Ascending aorta (tissue), 2 donors: ENCODE data around the gene RIGI. TPM values are rescaled to one million over a fixed set of nuclear protein-coding genes. Genes with fewer than 3 reads are reported as not detected.
"Not testable (repeated sequence)": the region's sequence is repeated elsewhere in the genome, so short reads cannot be mapped to it uniquely, and the experiment has no call there.

Experiments used
- DNase-seq, 2 donors: peaks; one replicate each; pipeline ENCODE4 v3.0.0-alpha.2; 2019; ENCODE audit warnings: low spot score in 2 of 2
- H3K27ac ChIP-seq, 2 donors: fragments of 200-600 bp; sonication (generic); one replicate each; pipeline ENCODE4 v1.5.1; 2016 to 2017; ENCODE audit warnings: mild to moderate bottlenecking in 1 of 2
- H3K27me3 ChIP-seq: fragments of 200-600 bp; sonication (generic); one replicate; pipeline ENCODE4 v1.5.1; 2017
- H3K36me3 ChIP-seq, 2 donors: fragments of 200-600 bp; sonication (generic); one replicate each; pipeline ENCODE4 v1.5.1; 2016
- H3K4me1 ChIP-seq, 2 donors: fragments of 200-600 bp; sonication (generic); one replicate each; pipeline ENCODE4 v1.5.1; 2016 to 2017; ENCODE audit warnings: mild to moderate bottlenecking in 1 of 2
- H3K4me3 ChIP-seq, 2 donors: fragments of 200-600 bp; sonication (generic); one replicate each; pipeline ENCODE4 v1.5.1; 2016 to 2017; ENCODE audit warnings: mild to moderate bottlenecking in 1 of 2
- H3K9me3 ChIP-seq, 2 donors: fragments of 200-600 bp; sonication (generic); one replicate each; pipeline ENCODE4 v1.5.1; 2016
- intact Hi-C: fragments of 100-400 bp; cut with DNase I; formaldehyde crosslinking; loops from one replicate; pipeline ENCODE4 v1.15.1; 2023
- total RNA-seq: library from RNA; depleted of rRNA; stranded (reverse); fragments of >200 nt; gene quantifications from one replicate; pipeline ENCODE4 v1.1.0, GENCODE V29; 2016
- TF ChIP-seq, protein P1 (sequence below), 3 experiments: fragments of 200-600 bp in 2 of 3; fragments of 450-650 bp in 1 of 3; sonication (generic) in 2 of 3; IDR thresholded peaks; one replicate each; pipeline ENCODE4 v1.5.1; 2016 to 2019; ENCODE audit warnings: antibody characterized with exemption in 3 of 3, mild to moderate bottlenecking in 1 of 3, moderate library complexity in 1 of 3

RIGI gene
- total RNA-seq, 1 donor from 2014 or later, result 1.9 TPM

DNA sequence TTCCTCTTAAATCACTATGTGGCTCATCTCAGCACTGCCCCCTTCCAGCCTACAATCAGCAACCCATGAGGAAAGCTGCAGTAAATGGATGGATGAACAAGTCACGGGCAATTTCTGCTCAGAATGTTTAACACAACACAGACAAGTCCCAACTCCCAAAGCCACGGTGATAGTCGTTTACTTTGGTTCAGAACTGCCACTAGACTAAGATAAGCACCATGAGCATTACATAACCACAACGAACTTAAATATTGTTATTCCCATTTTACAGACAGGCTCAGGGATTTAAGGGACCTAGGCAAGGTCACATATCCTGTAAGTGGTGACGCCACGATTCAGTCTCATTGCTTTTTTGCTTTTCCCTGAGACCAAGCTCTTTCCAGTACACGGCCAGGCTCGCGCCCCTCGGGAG lies 24.2 kb upstream of the RIGI start:
- no peak for DNase-seq
- H3K27ac ChIP-seq, result peak overlapping the region; percentile 80 to 90
- no peaks in the 10 kb centered on the region for H3K9me3 ChIP-seq
- intact Hi-C loops, result loop anchor here (10.0 kb wide), 1 partner anchor 475 kb away; the partner anchor contains the start of gene DNAJA1
- H3K27me3 ChIP-seq, result no peaks in the 10 kb centered on the region
- H3K4me3 ChIP-seq, result peak overlapping the region; percentile 67 to 80
- H3K36me3 ChIP-seq, result peaks cover 0 to 5% of the 10 kb centered on the region in 2 donors
- TF ChIP-seq, protein P1, sequence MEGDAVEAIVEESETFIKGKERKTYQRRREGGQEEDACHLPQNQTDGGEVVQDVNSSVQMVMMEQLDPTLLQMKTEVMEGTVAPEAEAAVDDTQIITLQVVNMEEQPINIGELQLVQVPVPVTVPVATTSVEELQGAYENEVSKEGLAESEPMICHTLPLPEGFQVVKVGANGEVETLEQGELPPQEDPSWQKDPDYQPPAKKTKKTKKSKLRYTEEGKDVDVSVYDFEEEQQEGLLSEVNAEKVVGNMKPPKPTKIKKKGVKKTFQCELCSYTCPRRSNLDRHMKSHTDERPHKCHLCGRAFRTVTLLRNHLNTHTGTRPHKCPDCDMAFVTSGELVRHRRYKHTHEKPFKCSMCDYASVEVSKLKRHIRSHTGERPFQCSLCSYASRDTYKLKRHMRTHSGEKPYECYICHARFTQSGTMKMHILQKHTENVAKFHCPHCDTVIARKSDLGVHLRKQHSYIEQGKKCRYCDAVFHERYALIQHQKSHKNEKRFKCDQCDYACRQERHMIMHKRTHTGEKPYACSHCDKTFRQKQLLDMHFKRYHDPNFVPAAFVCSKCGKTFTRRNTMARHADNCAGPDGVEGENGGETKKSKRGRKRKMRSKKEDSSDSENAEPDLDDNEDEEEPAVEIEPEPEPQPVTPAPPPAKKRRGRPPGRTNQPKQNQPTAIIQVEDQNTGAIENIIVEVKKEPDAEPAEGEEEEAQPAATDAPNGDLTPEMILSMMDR (IDR thresholded peaks at IDR 0.05), result no peak
- H3K4me1 ChIP-seq, result peaks cover 0 to 16% of the 10 kb centered on the region in 2 donors

DNA sequence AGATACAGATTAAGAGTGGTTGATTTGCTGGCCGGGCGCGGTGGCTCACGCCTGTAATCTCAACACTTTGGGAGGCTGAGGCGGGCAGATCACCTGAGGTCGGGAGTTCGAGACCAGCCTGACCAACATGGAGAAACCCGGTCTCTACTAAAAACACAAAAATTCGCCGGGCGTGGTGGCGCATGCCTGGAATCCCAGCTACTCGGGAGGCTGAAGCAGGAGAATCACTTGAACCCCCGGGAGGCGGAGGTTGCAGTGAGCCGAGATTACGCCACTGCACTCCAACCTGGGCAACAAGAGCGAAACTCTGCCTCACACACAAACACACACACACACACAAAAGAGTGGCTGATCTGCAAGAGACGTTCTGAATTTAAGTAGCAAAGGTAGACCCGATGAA lies 22.2 kb upstream of the RIGI start:
- H3K9me3 ChIP-seq, H3K36me3 ChIP-seq, DNase-seq, H3K27me3 ChIP-seq, H3K4me3 ChIP-seq, H3K27ac ChIP-seq, intact Hi-C loops: not testable (repeated sequence)
- H3K4me1 ChIP-seq, result peaks cover 0 to 15% of the 10 kb centered on the region in 2 donors

DNA sequence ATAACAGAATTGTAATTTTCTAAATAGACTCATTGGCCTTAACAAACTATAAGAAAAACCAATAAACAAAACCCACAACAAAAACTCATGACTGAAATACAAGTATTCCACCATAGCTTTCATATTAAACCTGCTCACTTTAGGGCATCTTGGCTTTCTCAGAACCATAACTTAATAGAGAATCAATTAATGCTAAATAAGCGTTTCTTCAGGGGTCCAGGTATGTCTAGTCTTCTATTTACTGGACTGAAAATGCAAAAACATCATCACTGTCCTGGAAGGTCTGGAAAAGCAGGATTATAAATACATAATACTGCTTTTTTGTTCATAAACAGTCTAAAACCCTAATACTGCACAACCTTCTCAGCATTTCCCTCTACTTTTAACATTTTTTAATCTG lies 19.9 kb upstream of the RIGI start:
- intact Hi-C loops, result no loop called here
- H3K27ac ChIP-seq, result no peak overlapping the region

DNA sequence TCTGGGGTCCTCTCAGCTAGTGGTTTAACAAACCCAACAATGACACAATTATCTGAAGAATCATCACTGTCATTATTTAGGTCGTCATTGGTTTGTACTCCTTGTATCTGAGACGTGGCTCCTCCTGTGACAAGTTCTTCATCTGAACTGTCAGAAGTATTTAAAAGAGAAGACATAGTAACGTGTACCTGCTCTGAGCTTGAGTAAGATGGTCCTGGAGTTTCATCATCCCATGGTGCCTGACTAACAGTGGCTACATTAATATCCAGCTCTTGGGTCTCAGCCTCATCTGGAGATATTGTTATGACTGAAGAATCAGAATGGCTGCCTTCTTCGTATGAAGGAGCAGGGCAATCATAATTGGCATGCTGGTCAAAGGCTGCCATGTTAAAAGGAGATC lies 17.1 kb upstream of the RIGI start:
- DNase-seq, result no peak
- TF ChIP-seq, protein P1 (IDR thresholded peaks at IDR 0.05), result no peak
- no peak overlapping the region for H3K27ac ChIP-seq
- H3K27me3 ChIP-seq, result no peaks in the 10 kb centered on the region
- H3K9me3 ChIP-seq, result no peaks in the 10 kb centered on the region
- no peaks in the 10 kb centered on the region for H3K4me1 ChIP-seq
- H3K36me3 ChIP-seq, result peaks cover 9 to 33% of the 10 kb centered on the region in 2 donors
- H3K4me3 ChIP-seq, result no peak overlapping the region
- intact Hi-C loops, result no loop called here

More for the DNA sequence above, 19.9 kb upstream of the RIGI start:
- TF ChIP-seq, protein P1 (IDR thresholded peaks at IDR 0.05), result no peak
- no peaks in the 10 kb centered on the region for H3K9me3 ChIP-seq
- H3K36me3 ChIP-seq, result peaks cover 9 to 19% of the 10 kb centered on the region in 2 donors
- H3K27me3 ChIP-seq, result no peaks in the 10 kb centered on the region
- DNase-seq, result no peak
- H3K4me1 ChIP-seq, result peaks cover 0 to 11% of the 10 kb centered on the region in 2 donors
- no peak overlapping the region for H3K4me3 ChIP-seq

DNA sequence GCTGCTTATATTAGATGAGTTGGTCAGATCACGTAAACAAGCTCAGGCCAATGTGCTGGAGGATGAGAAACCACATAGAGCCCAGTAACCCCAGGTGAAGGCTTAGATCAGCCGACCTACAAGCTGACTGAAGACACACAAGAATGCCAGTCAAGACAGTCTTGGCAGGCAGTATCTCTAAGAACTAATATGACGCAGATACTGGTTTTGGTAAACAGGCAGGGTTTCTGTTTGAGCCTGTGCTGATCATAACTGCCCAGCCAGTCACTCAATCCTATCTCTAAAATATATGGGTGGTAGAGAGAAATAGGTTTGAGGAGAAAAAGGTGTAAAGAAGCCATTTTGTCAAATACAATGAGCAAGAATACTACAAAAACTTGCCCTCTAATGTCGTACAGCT lies 7.8 kb upstream of the RIGI start:
- intact Hi-C loops, result no loop called here
- no peak overlapping the region for H3K4me3 ChIP-seq
- no peak for DNase-seq
- TF ChIP-seq, protein P1 (IDR thresholded peaks at IDR 0.05), result no peak
- H3K27me3 ChIP-seq, result no peaks in the 10 kb centered on the region
- no peak overlapping the region for H3K27ac ChIP-seq
- H3K36me3 ChIP-seq, result peaks cover 0 to 8% of the 10 kb centered on the region in 2 donors
- no peaks in the 10 kb centered on the region for H3K4me1 ChIP-seq
- no peaks in the 10 kb centered on the region for H3K9me3 ChIP-seq

DNA sequence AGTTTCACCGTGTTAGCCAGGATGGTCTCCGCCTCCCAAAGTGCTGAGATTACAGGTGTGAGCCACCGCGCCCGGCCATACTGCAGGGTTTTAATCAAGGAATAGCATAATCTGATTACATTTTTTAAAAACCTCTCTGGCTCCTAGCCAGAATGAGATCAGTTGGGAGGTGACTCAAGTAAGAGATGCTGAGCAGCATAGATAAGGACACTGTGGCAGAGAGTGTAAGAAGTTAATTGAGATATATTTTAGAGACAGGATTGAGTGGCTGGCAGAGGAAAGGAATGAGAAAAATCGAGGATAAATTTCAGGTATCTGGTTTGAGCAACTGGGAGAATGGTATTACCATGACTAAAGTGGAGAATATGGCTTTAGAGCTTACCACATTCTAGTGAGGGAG lies 7.3 kb upstream of the RIGI start:
- Histone ChIP-seq H3K27ac (no peak overlapping the region), H3K4me3 (no peak overlapping the region), H3K4me1 (no peaks in the 10 kb centered on the region), H3K36me3 (peaks cover 0 to 8% of the 10 kb centered on the region in 2 donors), H3K9me3 (no peaks in the 10 kb centered on the region), H3K27me3 (no peaks in the 10 kb centered on the region)
- TF ChIP-seq, protein P1 (IDR thresholded peaks at IDR 0.05), result no peak
- intact Hi-C loops, result no loop called here
- DNase-seq, result no peak
